Measurements from ENCODE around the gene CKAP2L.

Gene CKAP2L

GRCh38 chr2:112791693-112792230, 27.4 kb upstream of the CKAP2L start:
- DNase-seq, result no peak

- DNase-seq, result no peak
These were observed 26.6 kb upstream of the CKAP2L start for GRCh38 chr2:112791019-112791418.

GRCh38 chr2:112790305-112790704, 25.9 kb upstream of the CKAP2L start:
- DNase-seq, result no peak

DNA sequence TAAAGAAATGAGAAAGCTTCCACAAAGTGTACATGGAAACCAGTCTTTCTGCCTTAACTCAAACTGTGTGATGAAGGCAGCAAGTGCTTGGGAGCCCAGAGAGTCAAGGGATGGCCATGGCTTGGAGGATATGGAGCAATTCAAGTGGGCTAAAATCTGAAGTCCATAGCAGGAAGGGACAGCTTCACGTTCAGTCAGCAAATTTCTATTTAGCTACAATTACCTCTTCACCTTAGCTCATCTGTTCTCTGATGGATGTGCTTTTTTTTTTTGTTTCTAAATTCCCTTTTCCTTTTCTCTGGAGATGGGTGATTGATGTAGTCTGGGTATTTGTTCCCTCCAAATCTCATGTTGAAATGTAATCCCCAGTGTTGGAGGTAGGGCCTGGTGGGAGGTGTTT, 24.8 kb upstream of the CKAP2L start:
- DNase-seq, result no peak

DNA sequence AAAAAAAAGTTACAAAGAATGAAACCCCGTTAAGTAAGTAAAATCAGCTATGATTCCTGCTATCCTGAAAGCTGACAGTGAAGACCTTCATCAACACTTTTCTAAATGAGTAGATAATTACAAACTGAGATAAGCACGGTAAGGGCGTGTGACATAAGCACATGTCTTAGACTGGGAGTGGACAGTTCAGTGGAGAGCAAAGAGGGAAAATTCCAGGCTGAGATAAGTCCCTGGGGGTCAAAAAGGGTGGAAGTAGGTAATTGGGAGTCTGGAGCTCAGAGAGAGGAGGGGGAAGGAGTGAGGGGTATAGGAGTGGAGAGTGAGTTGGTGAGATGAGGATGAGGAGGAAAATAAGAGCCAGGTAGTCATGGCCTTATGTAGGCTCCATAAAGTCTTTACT, 24.2 kb upstream of the CKAP2L start:
- DNase-seq, result no peak

DNA sequence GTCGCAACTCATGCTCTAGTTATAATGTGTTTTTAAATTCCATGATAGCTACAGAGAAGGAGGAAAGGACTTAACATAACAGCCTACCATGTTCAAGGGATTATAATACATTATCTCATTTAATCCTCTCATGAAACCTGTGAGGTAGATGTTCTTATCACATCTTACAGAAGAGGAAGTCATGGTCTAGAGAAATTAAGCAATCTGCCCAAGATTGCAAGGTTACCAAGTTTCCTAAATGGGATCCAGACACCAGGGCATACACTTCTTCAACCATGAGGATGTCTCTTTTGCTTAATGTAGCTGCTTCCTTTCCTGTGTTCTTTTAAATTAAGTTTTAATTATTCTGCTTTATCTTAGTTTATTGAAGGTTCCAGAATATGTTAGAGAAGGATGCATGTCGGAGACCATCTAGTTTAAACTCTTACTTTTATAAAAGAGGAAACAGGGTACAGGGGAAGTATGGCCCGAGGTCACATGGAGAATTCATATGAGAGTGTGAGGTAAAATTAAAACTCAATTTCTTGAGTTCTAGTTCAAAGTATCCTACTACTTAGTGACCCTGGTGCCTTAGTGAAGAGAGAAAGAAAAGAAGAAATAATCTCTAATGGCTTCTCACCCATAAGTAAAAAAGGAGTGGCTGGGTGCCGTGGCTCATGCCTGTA, 23.5 kb upstream of the CKAP2L start:
- DNase-seq, result no peak

- DNase-seq, result no peak
These were observed 22.9 kb upstream of the CKAP2L start for GRCh38 chr2:112787294-112787693.

- no peak for DNase-seq
These were observed 20.1 kb upstream of the CKAP2L start, which contains the start of gene IL1A for GRCh38 chr2:112784199-112785189. IL1A (minus strand) TSS chr2:112784493; CDS start chr2:112783770, 723 bp downstream.

DNA sequence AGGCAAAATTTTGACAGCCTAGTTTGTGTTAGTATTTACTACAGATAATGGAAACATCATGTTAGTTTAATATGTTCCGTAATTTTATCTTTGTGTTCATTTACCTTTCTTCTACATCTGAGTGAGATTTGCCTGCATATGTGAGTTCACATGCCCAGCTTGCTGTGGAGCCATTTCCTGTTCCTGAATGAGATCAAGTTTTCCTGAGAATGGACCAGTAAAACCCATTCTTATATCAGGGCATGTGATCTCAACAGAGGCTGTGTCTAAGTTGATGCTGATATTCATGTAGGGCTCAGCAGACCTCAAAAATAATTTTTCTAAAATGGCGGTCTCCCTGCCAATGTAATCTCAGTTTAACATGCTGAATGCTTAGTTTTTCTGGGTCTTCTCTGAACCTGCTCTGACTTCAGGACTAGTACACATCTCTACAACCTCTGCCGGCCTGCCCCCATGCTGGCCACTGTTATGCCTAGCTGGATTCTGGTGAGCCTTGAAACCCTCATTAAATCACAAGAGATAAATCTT, 18.8 kb upstream of the CKAP2L start:
- DNase-seq, result no peak

DNA sequence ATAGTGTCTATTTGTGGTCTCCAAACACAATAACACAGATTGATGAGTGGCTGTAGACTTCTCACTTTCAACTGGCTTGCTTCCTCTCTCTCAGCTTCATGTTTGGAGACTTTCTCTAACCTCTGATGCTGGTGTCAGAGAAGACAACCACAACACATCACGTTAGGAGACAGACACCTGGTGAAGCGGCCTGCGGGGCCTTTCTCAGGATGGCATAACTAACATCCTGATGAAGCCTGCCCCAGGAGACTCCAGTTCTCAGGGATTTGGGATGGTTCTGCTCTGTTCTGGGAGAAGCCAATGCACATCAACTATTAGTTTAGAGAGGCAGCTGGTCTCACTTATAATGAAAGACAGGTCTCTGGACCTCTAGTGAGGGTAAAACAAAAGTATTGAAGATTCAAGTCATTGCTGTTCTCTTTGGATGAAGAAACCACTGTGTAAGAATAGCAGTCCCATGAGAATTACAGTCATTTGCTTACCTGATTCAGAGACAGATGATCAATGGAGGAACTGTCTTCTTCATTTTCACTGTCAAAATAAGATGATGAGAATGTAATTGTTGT, 17.9 kb upstream of the CKAP2L start:
- DNase-seq, result no peak

- no peak for DNase-seq
These were observed 15.2 kb upstream of the CKAP2L start for GRCh38 chr2:112779598-112779997.

- no peak for DNase-seq
These were observed 12.6 kb upstream of the CKAP2L start for GRCh38 chr2:112777036-112777435.

DNA sequence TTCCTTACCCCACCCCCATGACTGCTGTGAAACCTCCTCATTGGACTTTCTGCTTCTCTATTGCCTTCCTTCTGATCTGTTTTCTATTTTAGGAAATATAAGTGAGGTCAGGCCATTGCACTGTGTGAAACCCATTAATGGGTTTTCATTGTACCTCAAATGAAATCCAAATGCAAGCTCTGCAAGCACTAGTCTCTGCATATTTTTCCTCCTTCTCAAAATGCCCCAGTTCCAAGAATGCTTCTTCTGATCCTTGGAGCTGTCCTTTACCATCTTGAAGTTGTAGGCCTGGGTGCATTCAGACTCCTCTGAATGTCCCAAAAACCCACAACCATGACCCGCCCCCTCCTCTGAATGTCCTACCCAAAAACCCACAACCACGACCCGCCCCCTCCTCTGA, 11.7 kb upstream of the CKAP2L start:
- no peak for DNase-seq

GRCh38 chr2:112774536-112775285, 10.3 kb upstream of the CKAP2L start:
- DNase-seq, result no peak

DNA sequence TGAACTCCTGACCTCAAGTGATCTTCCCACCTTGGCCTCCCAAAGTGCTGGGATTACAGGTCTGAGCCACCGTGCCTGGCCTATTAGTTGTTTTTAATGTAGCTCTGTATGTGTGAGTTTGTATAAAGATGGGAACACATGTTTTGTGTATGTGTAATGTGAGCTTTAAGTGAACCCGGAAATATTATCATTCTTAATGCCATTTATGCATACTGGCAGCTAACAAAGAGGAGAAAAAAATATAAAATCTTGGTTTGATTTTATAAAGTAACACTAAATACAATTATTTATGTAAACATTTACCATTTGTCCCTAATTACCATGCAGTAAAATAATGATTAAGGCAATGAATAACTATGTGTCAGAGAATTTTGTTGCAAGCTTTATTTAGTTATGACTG, 9.1 kb upstream of the CKAP2L start:
- no peak for DNase-seq

GRCh38 chr2:112772911-112773475, 8.6 kb upstream of the CKAP2L start:
- DNase-seq, result no peak

GRCh38 chr2:112772322-112772721, 7.9 kb upstream of the CKAP2L start:
- DNase-seq, result no peak

DNA sequence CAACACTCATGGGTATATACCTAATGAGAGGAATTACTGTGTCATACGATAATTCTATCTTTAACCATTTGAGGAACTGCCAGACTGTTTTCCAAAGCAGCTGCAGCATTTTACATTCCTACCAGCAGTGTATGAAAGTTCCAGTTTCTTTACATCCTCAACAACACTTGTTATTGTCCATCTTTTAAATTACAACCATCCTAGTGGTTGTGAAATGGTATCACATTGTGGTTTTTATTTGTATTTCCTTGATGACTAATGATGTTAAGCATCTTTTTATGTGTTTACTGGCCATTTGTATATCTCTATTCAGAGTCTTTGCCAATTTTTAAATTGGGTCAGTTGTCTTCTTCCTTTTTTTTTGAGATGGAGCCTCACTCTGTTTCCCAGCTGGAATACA, 4.0 kb upstream of the CKAP2L start:
- DNase-seq, result no peak

DNA sequence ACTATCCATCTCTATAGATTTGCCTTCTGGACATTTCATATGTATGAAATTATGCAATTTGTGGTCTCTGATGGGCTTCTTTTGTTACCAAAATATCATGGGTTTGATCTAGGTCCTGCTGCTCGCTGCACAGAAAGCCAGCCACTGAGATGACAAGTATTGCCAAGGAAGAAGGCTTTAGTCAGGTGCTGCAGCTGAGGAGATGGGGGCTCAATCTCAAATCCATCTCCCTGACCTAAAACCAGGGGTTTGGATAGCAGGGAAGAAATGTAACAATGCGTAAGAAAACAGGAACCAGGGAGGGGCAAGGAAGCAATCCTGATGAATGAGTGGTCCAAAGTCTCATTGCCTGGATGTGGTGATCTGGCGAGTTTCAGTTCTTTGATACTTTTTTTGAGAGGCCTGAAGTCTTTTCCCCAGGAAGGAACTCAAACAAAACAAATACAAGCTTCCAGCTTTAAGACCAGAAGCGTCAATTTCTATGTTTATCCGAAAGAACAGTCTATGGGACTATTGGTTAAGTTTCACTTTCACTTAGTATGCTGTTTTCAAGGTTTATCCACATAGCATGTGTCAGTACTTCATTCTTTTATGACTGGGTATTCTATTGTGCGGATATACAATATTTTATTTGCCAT, 3.4 kb upstream of the CKAP2L start:
- no peak for DNase-seq

- no peak for DNase-seq
These were observed 842 bp upstream of the CKAP2L start for GRCh38 chr2:112765251-112765650.

- no peak for DNase-seq
These were observed 2.1 kb downstream of the CKAP2L start for GRCh38 chr2:112762276-112762675.

GRCh38 chr2:112760149-112760548, 4.3 kb downstream of the CKAP2L start:
- no peak for DNase-seq

Measured in right forelimb (tissue), 1 donor.